Measurements from ENCODE around the gene CEP55. TPM values are rescaled to one million over a fixed set of nuclear protein-coding genes. Genes with fewer than 3 reads are reported as not detected.
A peak's percentile ranks its signal among the peaks of the same experiment; 100 is the strongest.

CEP55 gene
- total RNA-seq, 1 donor, result 4.7 TPM

DNA sequence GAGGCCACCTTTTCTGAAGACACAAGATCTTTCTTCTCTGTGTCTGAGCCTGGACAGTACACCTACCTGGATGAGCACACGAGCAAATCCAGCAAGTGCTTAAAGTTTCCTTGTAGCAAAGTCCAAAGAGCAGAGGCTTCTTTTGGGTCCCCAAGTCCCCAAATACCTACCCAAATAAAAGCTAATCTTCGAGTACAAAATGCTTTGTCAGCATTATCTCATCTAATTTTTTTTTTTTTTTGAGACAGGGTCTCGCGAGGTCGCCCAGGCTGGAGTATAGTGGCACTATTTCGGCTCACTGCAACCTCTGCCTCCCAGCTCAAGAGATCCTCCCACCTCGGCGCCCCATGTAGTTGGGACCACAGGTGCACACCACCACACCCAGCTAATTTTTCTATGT is 38.9 kb upstream of the CEP55 start:
- peak overlapping the region; percentile 94 for H3K27ac ChIP-seq (ENCODE audit: low read depth, low read length)
- H3K4me2 ChIP-seq (ENCODE audit: insufficient read depth, low read length), result no peak overlapping the region
- H3K9me3 ChIP-seq (ENCODE audit: low read depth, low read length), result no peaks in the 10 kb centered on the region
- H3K27me3 ChIP-seq (ENCODE audit: insufficient read depth, low read length), result no peaks in the 10 kb centered on the region
- no peak overlapping the region for H3K4me3 ChIP-seq (ENCODE audit: insufficient read depth, low read length)
- no peaks in the 10 kb centered on the region for H4K20me1 ChIP-seq (ENCODE audit: insufficient read depth, low read length)
- H3K36me3 ChIP-seq (ENCODE audit: insufficient read depth, low read length), result peaks cover 53% of the 10 kb centered on the region
- TF ChIP-seq, protein P1, sequence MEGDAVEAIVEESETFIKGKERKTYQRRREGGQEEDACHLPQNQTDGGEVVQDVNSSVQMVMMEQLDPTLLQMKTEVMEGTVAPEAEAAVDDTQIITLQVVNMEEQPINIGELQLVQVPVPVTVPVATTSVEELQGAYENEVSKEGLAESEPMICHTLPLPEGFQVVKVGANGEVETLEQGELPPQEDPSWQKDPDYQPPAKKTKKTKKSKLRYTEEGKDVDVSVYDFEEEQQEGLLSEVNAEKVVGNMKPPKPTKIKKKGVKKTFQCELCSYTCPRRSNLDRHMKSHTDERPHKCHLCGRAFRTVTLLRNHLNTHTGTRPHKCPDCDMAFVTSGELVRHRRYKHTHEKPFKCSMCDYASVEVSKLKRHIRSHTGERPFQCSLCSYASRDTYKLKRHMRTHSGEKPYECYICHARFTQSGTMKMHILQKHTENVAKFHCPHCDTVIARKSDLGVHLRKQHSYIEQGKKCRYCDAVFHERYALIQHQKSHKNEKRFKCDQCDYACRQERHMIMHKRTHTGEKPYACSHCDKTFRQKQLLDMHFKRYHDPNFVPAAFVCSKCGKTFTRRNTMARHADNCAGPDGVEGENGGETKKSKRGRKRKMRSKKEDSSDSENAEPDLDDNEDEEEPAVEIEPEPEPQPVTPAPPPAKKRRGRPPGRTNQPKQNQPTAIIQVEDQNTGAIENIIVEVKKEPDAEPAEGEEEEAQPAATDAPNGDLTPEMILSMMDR (IDR thresholded peaks at IDR 0.05; ENCODE audit: extremely low read depth, low read depth, low read length), result no peak
- DNase-seq (ENCODE audit: insufficient read length, low spot score, missing footprints), result no peak
- H2AFZ ChIP-seq (ENCODE audit: low read length), result no peak overlapping the region
- H3K79me2 ChIP-seq (ENCODE audit: insufficient read depth, low read length), result peaks cover 77% of the 10 kb centered on the region
- peaks cover 51% of the 10 kb centered on the region for H3K4me1 ChIP-seq (ENCODE audit: insufficient read depth, low read length)

DNA sequence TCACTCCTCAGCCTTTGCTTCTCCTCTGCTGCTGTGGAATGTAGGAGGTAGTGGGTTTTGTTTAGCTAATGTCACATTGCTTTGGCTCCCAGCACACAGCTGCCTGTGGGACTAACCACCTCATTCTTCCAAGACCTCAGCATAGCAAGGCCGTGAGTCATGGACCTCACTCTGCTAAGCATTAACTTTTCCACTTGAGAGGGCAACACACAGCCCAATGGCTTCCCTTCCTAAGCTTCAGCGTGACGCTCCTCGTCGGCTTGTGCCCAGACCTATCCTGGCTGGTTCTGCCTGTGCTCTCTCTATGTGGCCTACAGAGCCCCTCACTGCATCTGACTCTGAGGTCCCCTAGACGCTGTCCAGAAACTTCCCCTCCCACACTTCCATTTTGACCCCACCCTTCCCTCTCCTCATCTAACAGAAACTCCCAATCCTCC is 37.6 kb upstream of the CEP55 start:
- peaks cover 49% of the 10 kb centered on the region for H3K36me3 ChIP-seq (ENCODE audit: insufficient read depth, low read length)
- no peaks in the 10 kb centered on the region for H3K27me3 ChIP-seq (ENCODE audit: insufficient read depth, low read length)
- H3K4me3 ChIP-seq (ENCODE audit: insufficient read depth, low read length), result no peak overlapping the region
- peaks cover 62% of the 10 kb centered on the region for H3K4me1 ChIP-seq (ENCODE audit: insufficient read depth, low read length)
- H3K9me3 ChIP-seq (ENCODE audit: low read depth, low read length), result no peaks in the 10 kb centered on the region
- peaks cover 79% of the 10 kb centered on the region for H3K79me2 ChIP-seq (ENCODE audit: insufficient read depth, low read length)
- no peak overlapping the region for H2AFZ ChIP-seq (ENCODE audit: low read length)
- H3K27ac ChIP-seq (ENCODE audit: low read depth, low read length), result peak overlapping the region; percentile 94
- H3K4me2 ChIP-seq (ENCODE audit: insufficient read depth, low read length), result peak overlapping the region; percentile 28
- TF ChIP-seq, protein P1 (IDR thresholded peaks at IDR 0.05; ENCODE audit: extremely low read depth, low read depth, low read length), result no peak
- peak; percentile 91 for DNase-seq (ENCODE audit: insufficient read length, low spot score, missing footprints)
- H4K20me1 ChIP-seq (ENCODE audit: insufficient read depth, low read length), result no peaks in the 10 kb centered on the region

GRCh38 chr10:93459466-93459865 is 36.9 kb upstream of the CEP55 start:
- H3K36me3 ChIP-seq (ENCODE audit: insufficient read depth, low read length), result peaks cover 43% of the 10 kb centered on the region
- TF ChIP-seq, protein P1 (IDR thresholded peaks at IDR 0.05; ENCODE audit: extremely low read depth, low read depth, low read length), result no peak
- no peak for DNase-seq (ENCODE audit: insufficient read length, low spot score, missing footprints)
- H4K20me1 ChIP-seq (ENCODE audit: insufficient read depth, low read length), result no peaks in the 10 kb centered on the region
- H3K4me2 ChIP-seq (ENCODE audit: insufficient read depth, low read length), result peak overlapping the region; percentile 28
- H3K4me1 ChIP-seq (ENCODE audit: insufficient read depth, low read length), result peaks cover 68% of the 10 kb centered on the region
- H3K79me2 ChIP-seq (ENCODE audit: insufficient read depth, low read length), result peaks cover 76% of the 10 kb centered on the region
- peak overlapping the region; percentile 94 for H3K27ac ChIP-seq (ENCODE audit: low read depth, low read length)
- H3K4me3 ChIP-seq (ENCODE audit: insufficient read depth, low read length), result no peak overlapping the region
- no peaks in the 10 kb centered on the region for H3K27me3 ChIP-seq (ENCODE audit: insufficient read depth, low read length)
- H2AFZ ChIP-seq (ENCODE audit: low read length), result no peak overlapping the region
- H3K9me3 ChIP-seq (ENCODE audit: low read depth, low read length), result no peaks in the 10 kb centered on the region

- H4K20me1 ChIP-seq (ENCODE audit: insufficient read depth, low read length), result no peaks in the 10 kb centered on the region
- peak overlapping the region; percentile 37 for H3K4me2 ChIP-seq (ENCODE audit: insufficient read depth, low read length)
- no peak for DNase-seq (ENCODE audit: insufficient read length, low spot score, missing footprints)
- TF ChIP-seq, protein P1 (IDR thresholded peaks at IDR 0.05; ENCODE audit: extremely low read depth, low read depth, low read length), result no peak
- H3K27ac ChIP-seq (ENCODE audit: low read depth, low read length), result peak overlapping the region; percentile 85
- peaks cover 28% of the 10 kb centered on the region for H3K36me3 ChIP-seq (ENCODE audit: insufficient read depth, low read length)
- no peak overlapping the region for H3K4me3 ChIP-seq (ENCODE audit: insufficient read depth, low read length)
- H3K4me1 ChIP-seq (ENCODE audit: insufficient read depth, low read length), result peaks cover 86% of the 10 kb centered on the region
- no peaks in the 10 kb centered on the region for H3K9me3 ChIP-seq (ENCODE audit: low read depth, low read length)
- H2AFZ ChIP-seq (ENCODE audit: low read length), result no peak overlapping the region
- H3K27me3 ChIP-seq (ENCODE audit: insufficient read depth, low read length), result no peaks in the 10 kb centered on the region
- peaks cover 75% of the 10 kb centered on the region for H3K79me2 ChIP-seq (ENCODE audit: insufficient read depth, low read length)
Observed at GRCh38 chr10:93461109-93461806, 35.2 kb upstream of the CEP55 start.
